Right forelimb (tissue), 1 donor: Measurements from ENCODE around the gene MBLAC2.

Source experiments
- DNase-seq: peaks from one replicate; pipeline ENCODE4 v3.0.0-alpha.2; 2018

The MBLAC2 gene

GRCh38 chr5:90446961-90447360 lies 27.6 kb downstream of the MBLAC2 start:
- DNase-seq, result no peak

GRCh38 chr5:90440644-90441043 lies 33.9 kb downstream of the MBLAC2 start:
- DNase-seq, result no peak

GRCh38 chr5:90438100-90438499 lies 36.5 kb downstream of the MBLAC2 start:
- no peak for DNase-seq

- DNase-seq, result no peak
Observed at GRCh38 chr5:90437663-90438062, 36.9 kb downstream of the MBLAC2 start.

- DNase-seq, result peak; percentile 51
Observed at GRCh38 chr5:90434116-90434714, 40.4 kb downstream of the MBLAC2 start.

- no peak for DNase-seq
Observed at GRCh38 chr5:90424245-90424644, 50.3 kb downstream of the MBLAC2 start.

GRCh38 chr5:90421136-90421535 lies 53.4 kb downstream of the MBLAC2 start:
- no peak for DNase-seq

GRCh38 chr5:90418214-90418613 lies 56.4 kb downstream of the MBLAC2 start:
- DNase-seq, result no peak

GRCh38 chr5:90410178-90410762 lies 64.3 kb downstream of the MBLAC2 start:
- no peak for DNase-seq

- DNase-seq, result peak; percentile 96
Observed at GRCh38 chr5:90409318-90410177, 65.0 kb downstream of the MBLAC2 start, which contains the start of gene CETN3. Gene CETN3 (minus strand): TSS chr5:90409756. CDS start chr5:90409661, 95 bp downstream.

GRCh38 chr5:90408571-90409317 lies 65.8 kb downstream of the MBLAC2 start:
- DNase-seq, result no peak
